H7 (cell line): ENCODE results near the gene CASQ1. TPM values are rescaled to one million over a fixed set of nuclear protein-coding genes. Genes with fewer than 3 reads are reported as not detected.

Experiments used
- DNase-seq: peaks from one replicate; pipeline ENCODE4 v3.0.0; 2012
- H3K27me3 ChIP-seq: 2 replicates; pipeline ENCODE4 v1.6.0; 2011; ENCODE audit warnings: mild to moderate bottlenecking, low read length; ENCODE audit not compliant: control insufficient read depth, insufficient read depth
- H3K36me3 ChIP-seq: replicated peaks from 2 replicates; pipeline ENCODE4 v1.5.1; 2011; ENCODE audit warnings: low read length; ENCODE audit not compliant: control insufficient read depth, insufficient read depth
- H3K4me3 ChIP-seq: 2 replicates; pipeline ENCODE4 v1.5.1; 2011; ENCODE audit warnings: low read depth, mild to moderate bottlenecking, control low read depth, low read length, moderate library complexity; ENCODE audit not compliant: insufficient read depth
- total RNA-seq: library from RNA; depleted of rRNA; stranded (reverse); fragments of >200 nt; shearing (Covaris generic); gene quantifications from 2 replicates; pipeline ENCODE4 v1.2.3, GENCODE V29; 2014

Gene CASQ1
- total RNA-seq, 1 experiment from 2014 or later, result 4.4 TPM

GRCh38 chr1:160204526-160205241 lies 14.3 kb downstream of the CASQ1 start:
- Histone ChIP-seq H3K4me3 (peak overlapping the region; percentile 30), H3K36me3 (peaks cover 11% of the 10 kb centered on the region), H3K27me3 (no peaks in the 10 kb centered on the region)
- DNase-seq, result no peak

- Histone ChIP-seq H3K4me3 (peak within 1 kb of the TSS; percentile 100), H3K36me3 (peaks cover 12% of the 10 kb centered on the region)
Observed at GRCh38 chr1:160205242-160206035, 15.1 kb downstream of the CASQ1 start, which contains the start of gene PEA15. Gene PEA15, plus strand, starts transcription at chr1:160205384. Its CDS starts 6,161 bp downstream, at chr1:160211545.

GRCh38 chr1:160206036-160206389 lies 15.6 kb downstream of the CASQ1 start:
- peak overlapping the region; percentile 100 for H3K4me3 ChIP-seq
- peaks cover 12% of the 10 kb centered on the region for H3K36me3 ChIP-seq
- no peaks in the 10 kb centered on the region for H3K27me3 ChIP-seq
- DNase-seq, result no peak

More at GRCh38 chr1:160205242-160206035, 15.1 kb downstream of the CASQ1 start, which contains the start of gene PEA15:
- DNase-seq, result peak; percentile 99
- H3K27me3 ChIP-seq, result no peaks in the 10 kb centered on the region

GRCh38 chr1:160206421-160207117 lies 16.2 kb downstream of the CASQ1 start:
- peaks cover 13% of the 10 kb centered on the region for H3K36me3 ChIP-seq
- no peaks in the 10 kb centered on the region for H3K27me3 ChIP-seq
- H3K4me3 ChIP-seq, result peak overlapping the region; percentile 100
- DNase-seq, result peak; percentile 73

GRCh38 chr1:160207118-160207650 lies 16.8 kb downstream of the CASQ1 start:
- no peak for DNase-seq
- Histone ChIP-seq H3K27me3 (no peaks in the 10 kb centered on the region), H3K36me3 (peaks cover 15% of the 10 kb centered on the region), H3K4me3 (no peak overlapping the region)

GRCh38 chr1:160207771-160208556 lies 17.6 kb downstream of the CASQ1 start:
- no peak for DNase-seq
- Histone ChIP-seq H3K36me3 (peaks cover 22% of the 10 kb centered on the region), H3K4me3 (no peak overlapping the region), H3K27me3 (no peaks in the 10 kb centered on the region)

- Histone ChIP-seq H3K27me3 (no peaks in the 10 kb centered on the region), H3K36me3 (peaks cover 26% of the 10 kb centered on the region)
- DNase-seq, result no peak
Observed at GRCh38 chr1:160208557-160209320, 18.4 kb downstream of the CASQ1 start.

GRCh38 chr1:160209321-160210046 lies 19.1 kb downstream of the CASQ1 start:
- Histone ChIP-seq H3K27me3 (no peaks in the 10 kb centered on the region), H3K4me3 (no peak overlapping the region)
- DNase-seq, result peak; percentile 58

More at GRCh38 chr1:160208557-160209320, 18.4 kb downstream of the CASQ1 start:
- no peak overlapping the region for H3K4me3 ChIP-seq

GRCh38 chr1:160210561-160210960 lies 20.2 kb downstream of the CASQ1 start:
- no peak overlapping the region for H3K4me3 ChIP-seq
- DNase-seq, result no peak
- peaks cover 38% of the 10 kb centered on the region for H3K36me3 ChIP-seq
- no peaks in the 10 kb centered on the region for H3K27me3 ChIP-seq

More at GRCh38 chr1:160209321-160210046, 19.1 kb downstream of the CASQ1 start:
- peaks cover 32% of the 10 kb centered on the region for H3K36me3 ChIP-seq

- H3K4me3 ChIP-seq, result no peak overlapping the region
- H3K27me3 ChIP-seq, result no peaks in the 10 kb centered on the region
- DNase-seq, result peak; percentile 70
- H3K36me3 ChIP-seq, result peaks cover 42% of the 10 kb centered on the region
Observed at GRCh38 chr1:160211046-160211790, 20.8 kb downstream of the CASQ1 start.

GRCh38 chr1:160214481-160215140 lies 24.2 kb downstream of the CASQ1 start:
- H3K27me3 ChIP-seq, result no peaks in the 10 kb centered on the region
- no peak overlapping the region for H3K4me3 ChIP-seq
- peaks cover 51% of the 10 kb centered on the region for H3K36me3 ChIP-seq
- DNase-seq, result no peak

GRCh38 chr1:160216301-160216700 lies 25.9 kb downstream of the CASQ1 start:
- no peaks in the 10 kb centered on the region for H3K27me3 ChIP-seq
- no peak overlapping the region for H3K4me3 ChIP-seq
- DNase-seq, result no peak
- H3K36me3 ChIP-seq, result peaks cover 56% of the 10 kb centered on the region
